Prostate gland (tissue), 2 donors: ENCODE data around the gene HPCAL4. TPM values are rescaled to one million over a fixed set of nuclear protein-coding genes. Genes with fewer than 3 reads are reported as not detected.

Experiments
- DNase-seq: peaks from one replicate; pipeline ENCODE4 v3.0.0-alpha.2; 2019; ENCODE audit warnings: low spot score
- H3K27ac ChIP-seq, 2 donors: fragments of 200-600 bp; sonication (generic); 2 replicates each; pipeline ENCODE4 v1.5.1; 2017 to 2019
- H3K27me3 ChIP-seq: fragments of 200-600 bp; sonication (generic); replicated peaks from 2 replicates; pipeline ENCODE4 v1.5.1; 2019; ENCODE audit not compliant: insufficient read depth
- H3K36me3 ChIP-seq, 2 donors: fragments of 200-600 bp; sonication (generic); 1 replicate in 1 of 2; 2 replicates in 1 of 2; pipeline versions ENCODE4 v1.5.1 to v1.8.1; 2017 to 2019
- H3K4me1 ChIP-seq: fragments of 200-600 bp; sonication (generic); replicated peaks from 2 replicates; pipeline ENCODE4 v1.5.1; 2019
- H3K4me3 ChIP-seq, 2 donors: fragments of 200-600 bp; sonication (generic); 2 replicates each; pipeline ENCODE4 v1.5.1; 2017 to 2019
- H3K9me3 ChIP-seq: fragments of 200-600 bp; sonication (generic); 2 replicates; pipeline ENCODE4 v1.5.1; 2017
- CTCF ChIP-seq, 4 experiments: fragments of 200-600 bp in 2 of 4; fragments of 450-650 bp in 2 of 4; sonication (generic) in 2 of 4; IDR thresholded peaks; 1 replicate in 3 of 4; 2 replicates in 1 of 4; pipeline ENCODE4 v1.5.1; 2016 to 2019; ENCODE audit warnings: antibody characterized with exemption in 4 of 4, mild to moderate bottlenecking in 2 of 4, moderate library complexity in 2 of 4
- POLR2A ChIP-seq: fragments of 450-650 bp; IDR thresholded peaks from one replicate; pipeline ENCODE4 v1.6.1; 2016; ENCODE audit warnings: antibody characterized with exemption, mild to moderate bottlenecking
- POLR2AphosphoS5 ChIP-seq: sonication (generic); formaldehyde crosslinking; IDR thresholded peaks from one replicate; pipeline ENCODE4 v1.6.1; 2017; ENCODE audit warnings: antibody characterized with exemption
- WGBS: methylation state at CpG from one replicate; pipeline ENCODE4 v1.1.5; 2018; 5-methylcytosine and 5-hydroxymethylcytosine counted together
- intact Hi-C: fragments of 100-400 bp; cut with DNase I; formaldehyde crosslinking; loops from one replicate; pipeline ENCODE4 v1.14.2; 2022
- total RNA-seq, 2 donors: library from RNA; depleted of rRNA; stranded (reverse); fragments of >200 nt; gene quantifications; one replicate each; pipeline ENCODE4 v1.1.0, GENCODE V29; 2016

HPCAL4 gene
- total RNA-seq, 2 donors from 2014 or later, result 4.9 TPM; not detected in 1

DNA sequence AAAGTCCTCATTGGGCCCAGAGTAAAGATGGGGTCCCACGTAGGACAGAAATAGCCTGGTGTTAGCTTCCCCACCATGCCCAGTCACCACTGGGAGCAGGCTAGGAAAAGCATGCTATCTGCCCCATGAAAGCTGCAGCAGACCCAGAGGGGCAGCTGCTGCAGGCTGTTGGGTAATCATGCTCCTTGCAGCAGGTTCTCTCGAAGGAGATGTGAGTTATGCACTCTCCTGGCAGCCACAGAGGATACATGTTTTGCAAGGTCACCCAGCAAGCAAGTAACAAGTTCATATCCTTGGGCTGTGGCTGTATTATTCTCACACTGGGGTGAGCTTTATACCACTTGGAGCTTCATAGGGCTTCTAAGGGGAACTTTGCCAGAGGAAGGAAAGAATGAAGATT, 42.7 kb downstream of the HPCAL4 start:
- Histone ChIP-seq H3K4me3 (no peak overlapping the region), H3K9me3 (no peaks in the 10 kb centered on the region), H3K4me1 (no peaks in the 10 kb centered on the region), H3K27ac (no peak overlapping the region), H3K36me3 (no peaks in the 10 kb centered on the region), H3K27me3 (no peaks in the 10 kb centered on the region)
- DNase-seq, result no peak
- 71% methylated on average over 2 of the region's 2 CpGs for WGBS
- intact Hi-C loops, result no loop called here
- TF ChIP-seq CTCF (IDR thresholded peaks at IDR 0.05), result no peak

DNA sequence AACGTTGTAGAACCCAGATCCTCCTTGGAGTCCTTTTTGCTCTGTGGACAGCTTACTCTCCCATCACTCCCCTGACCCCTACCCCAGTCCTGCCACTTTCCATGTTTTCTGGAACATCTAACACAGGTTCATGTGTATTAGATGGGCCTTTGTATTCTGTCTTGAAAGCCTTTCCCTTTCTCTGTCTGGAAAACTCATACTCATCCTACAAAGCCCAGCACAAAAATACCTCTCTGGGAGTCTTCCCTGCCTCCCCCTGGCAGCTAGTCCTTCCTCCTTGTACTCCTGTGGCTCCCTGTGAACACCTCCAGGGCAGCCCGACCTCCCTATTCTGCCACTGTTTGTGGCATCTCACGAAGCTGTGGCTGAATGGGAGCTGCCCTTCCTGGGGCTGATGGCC, 44.0 kb downstream of the HPCAL4 start:
- intact Hi-C loops, result no loop called here
- H3K27ac ChIP-seq, result peak overlapping the region; percentile 13 to 58
- no peaks in the 10 kb centered on the region for H3K4me1 ChIP-seq
- 82% methylated on average over 3 of the region's 3 CpGs for WGBS
- no peaks in the 10 kb centered on the region for H3K36me3 ChIP-seq
- DNase-seq, result no peak
- no peak for TF ChIP-seq POLR2A
- no peak for TF ChIP-seq POLR2AphosphoS5
- H3K9me3 ChIP-seq, result no peaks in the 10 kb centered on the region
- no peaks in the 10 kb centered on the region for H3K27me3 ChIP-seq
- no peak overlapping the region for H3K4me3 ChIP-seq

- TF ChIP-seq POLR2A (no peak), CTCF (IDR thresholded peaks at IDR 0.05) (no peak), POLR2AphosphoS5 (no peak)
- Histone ChIP-seq H3K36me3 (no peaks in the 10 kb centered on the region), H3K27ac (peak overlapping the region; percentile 13 to 58), H3K4me1 (no peaks in the 10 kb centered on the region), H3K9me3 (no peaks in the 10 kb centered on the region), H3K4me3 (no peak overlapping the region), H3K27me3 (no peaks in the 10 kb centered on the region)
- 42% methylated on average over 10 of the region's 12 CpGs for WGBS
- intact Hi-C loops, result no loop called here
- no peak for DNase-seq
These were observed 44.8 kb downstream of the HPCAL4 start for GRCh38 chr1:39646232-39647081.

- Histone ChIP-seq H3K4me1 (no peaks in the 10 kb centered on the region), H3K4me3 (no peak overlapping the region), H3K9me3 (no peaks in the 10 kb centered on the region), H3K36me3 (no peaks in the 10 kb centered on the region), H3K27me3 (no peaks in the 10 kb centered on the region), H3K27ac (no peak overlapping the region)
- intact Hi-C loops, result no loop called here
- TF ChIP-seq CTCF (IDR thresholded peaks at IDR 0.05) (no peak), POLR2AphosphoS5 (no peak), POLR2A (no peak)
- DNase-seq, result no peak
- 79% methylated on average over 3 of the region's 3 CpGs for WGBS
These were observed 45.7 kb downstream of the HPCAL4 start for GRCh38 chr1:39645411-39646043.

DNA sequence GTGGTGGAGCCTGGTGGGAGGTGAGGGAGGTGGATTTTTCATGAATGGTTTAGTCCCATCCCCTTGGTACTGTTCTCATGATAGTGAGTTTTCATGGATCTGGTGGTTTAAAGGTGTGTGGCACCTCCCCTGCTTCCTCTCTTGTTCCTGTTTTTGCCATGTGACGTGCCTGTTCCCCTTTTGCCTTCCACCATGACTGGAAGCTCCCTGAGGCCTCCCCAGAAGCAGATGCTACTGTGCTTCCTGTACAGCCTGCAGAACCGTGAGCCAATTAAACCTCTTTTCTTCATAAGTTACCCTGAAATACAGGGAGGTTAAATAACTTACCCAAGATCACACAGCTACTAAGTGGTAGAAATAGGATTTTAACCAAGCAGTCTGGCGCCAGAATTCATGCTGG, 47.5 kb downstream of the HPCAL4 start:
- 91% methylated on average over 3 of the region's 3 CpGs for WGBS
- Histone ChIP-seq H3K9me3 (no peaks in the 10 kb centered on the region), H3K27me3 (no peaks in the 10 kb centered on the region), H3K36me3 (no peaks in the 10 kb centered on the region), H3K27ac (no peak overlapping the region), H3K4me3 (no peak overlapping the region), H3K4me1 (no peaks in the 10 kb centered on the region)
- intact Hi-C loops, result no loop called here
- TF ChIP-seq POLR2A, result no peak
- TF ChIP-seq CTCF (IDR thresholded peaks at IDR 0.05), result no peak
- TF ChIP-seq POLR2AphosphoS5, result no peak
- DNase-seq, result no peak
